Neural progenitor cell (in vitro differentiated cells): ENCODE results near the gene CRLF2.

Experiments
- CTCF ChIP-seq: fragments of 200-600 bp; sonication (generic); IDR thresholded peaks from 2 replicates; pipeline ENCODE4 v1.5.1; 2017; ENCODE audit warnings: antibody characterized with exemption, mild to moderate bottlenecking
- EZH2 ChIP-seq: fragments of 200-600 bp; sonication (generic); IDR thresholded peaks from 2 replicates; pipeline ENCODE4 v1.6.1; 2017; ENCODE audit warnings: antibody characterized with exemption, mild to moderate bottlenecking, moderate library complexity
- EZH2phosphoT487 ChIP-seq: fragments of 200-600 bp; sonication (generic); IDR thresholded peaks from 2 replicates; pipeline ENCODE4 v1.6.1; 2017; ENCODE audit warnings: antibody characterized with exemption

GRCh38 chrX:1165535-1166196 lies 46.8 kb downstream of the CRLF2 start:
- TF ChIP-seq EZH2 (no peak), CTCF (no peak), EZH2phosphoT487 (no peak)
